Measurements from ENCODE around the gene SOS1.

Gene SOS1

GRCh38 chr2:39091543-39091942 is 29.3 kb downstream of the SOS1 start:
- CTCF ChIA-PET: no interaction called here
- TF ChIP-seq ZNF311 (tag by site-specific recombination; IDR thresholded peaks at IDR 0.05; ENCODE audit: borderline replicate concordance) (no peak), ZNF10 (tag by site-specific recombination; IDR thresholded peaks at IDR 0.05) (no peak), RBAK (tag by site-specific recombination; IDR thresholded peaks at IDR 0.05) (no peak), SETDB1 (IDR thresholded peaks at IDR 0.05; ENCODE audit: insufficient read length, low read length) (no peak), ZNF654 (tag by site-specific recombination; IDR thresholded peaks at IDR 0.05; ENCODE audit: low read depth) (no peak), ZNF248 (tag by site-specific recombination; IDR thresholded peaks at IDR 0.05) (no peak), ZNF133 (tag by site-specific recombination; IDR thresholded peaks at IDR 0.05) (no peak), BCL6B (tag by site-specific recombination; IDR thresholded peaks at IDR 0.05) (no peak), CTCF (tag by site-specific recombination; IDR thresholded peaks at IDR 0.05) (no peak)
- TF ChIP-seq, protein P1, sequence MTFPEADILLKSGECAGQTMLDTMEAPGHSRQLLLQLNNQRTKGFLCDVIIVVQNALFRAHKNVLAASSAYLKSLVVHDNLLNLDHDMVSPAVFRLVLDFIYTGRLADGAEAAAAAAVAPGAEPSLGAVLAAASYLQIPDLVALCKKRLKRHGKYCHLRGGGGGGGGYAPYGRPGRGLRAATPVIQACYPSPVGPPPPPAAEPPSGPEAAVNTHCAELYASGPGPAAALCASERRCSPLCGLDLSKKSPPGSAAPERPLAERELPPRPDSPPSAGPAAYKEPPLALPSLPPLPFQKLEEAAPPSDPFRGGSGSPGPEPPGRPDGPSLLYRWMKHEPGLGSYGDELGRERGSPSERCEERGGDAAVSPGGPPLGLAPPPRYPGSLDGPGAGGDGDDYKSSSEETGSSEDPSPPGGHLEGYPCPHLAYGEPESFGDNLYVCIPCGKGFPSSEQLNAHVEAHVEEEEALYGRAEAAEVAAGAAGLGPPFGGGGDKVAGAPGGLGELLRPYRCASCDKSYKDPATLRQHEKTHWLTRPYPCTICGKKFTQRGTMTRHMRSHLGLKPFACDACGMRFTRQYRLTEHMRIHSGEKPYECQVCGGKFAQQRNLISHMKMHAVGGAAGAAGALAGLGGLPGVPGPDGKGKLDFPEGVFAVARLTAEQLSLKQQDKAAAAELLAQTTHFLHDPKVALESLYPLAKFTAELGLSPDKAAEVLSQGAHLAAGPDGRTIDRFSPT (tag by site-specific recombination; IDR thresholded peaks at IDR 0.05): no peak
- TF ChIP-seq, protein P2, sequence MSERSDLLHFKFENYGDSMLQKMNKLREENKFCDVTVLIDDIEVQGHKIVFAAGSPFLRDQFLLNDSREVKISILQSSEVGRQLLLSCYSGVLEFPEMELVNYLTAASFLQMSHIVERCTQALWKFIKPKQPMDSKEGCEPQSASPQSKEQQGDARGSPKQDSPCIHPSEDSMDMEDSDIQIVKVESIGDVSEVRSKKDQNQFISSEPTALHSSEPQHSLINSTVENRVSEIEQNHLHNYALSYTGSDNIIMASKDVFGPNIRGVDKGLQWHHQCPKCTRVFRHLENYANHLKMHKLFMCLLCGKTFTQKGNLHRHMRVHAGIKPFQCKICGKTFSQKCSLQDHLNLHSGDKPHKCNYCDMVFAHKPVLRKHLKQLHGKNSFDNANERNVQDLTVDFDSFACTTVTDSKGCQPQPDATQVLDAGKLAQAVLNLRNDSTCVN (tag by site-specific recombination; optimal IDR thresholded peaks at IDR 0.05): no peak
- TF ChIP-seq, protein P3, sequence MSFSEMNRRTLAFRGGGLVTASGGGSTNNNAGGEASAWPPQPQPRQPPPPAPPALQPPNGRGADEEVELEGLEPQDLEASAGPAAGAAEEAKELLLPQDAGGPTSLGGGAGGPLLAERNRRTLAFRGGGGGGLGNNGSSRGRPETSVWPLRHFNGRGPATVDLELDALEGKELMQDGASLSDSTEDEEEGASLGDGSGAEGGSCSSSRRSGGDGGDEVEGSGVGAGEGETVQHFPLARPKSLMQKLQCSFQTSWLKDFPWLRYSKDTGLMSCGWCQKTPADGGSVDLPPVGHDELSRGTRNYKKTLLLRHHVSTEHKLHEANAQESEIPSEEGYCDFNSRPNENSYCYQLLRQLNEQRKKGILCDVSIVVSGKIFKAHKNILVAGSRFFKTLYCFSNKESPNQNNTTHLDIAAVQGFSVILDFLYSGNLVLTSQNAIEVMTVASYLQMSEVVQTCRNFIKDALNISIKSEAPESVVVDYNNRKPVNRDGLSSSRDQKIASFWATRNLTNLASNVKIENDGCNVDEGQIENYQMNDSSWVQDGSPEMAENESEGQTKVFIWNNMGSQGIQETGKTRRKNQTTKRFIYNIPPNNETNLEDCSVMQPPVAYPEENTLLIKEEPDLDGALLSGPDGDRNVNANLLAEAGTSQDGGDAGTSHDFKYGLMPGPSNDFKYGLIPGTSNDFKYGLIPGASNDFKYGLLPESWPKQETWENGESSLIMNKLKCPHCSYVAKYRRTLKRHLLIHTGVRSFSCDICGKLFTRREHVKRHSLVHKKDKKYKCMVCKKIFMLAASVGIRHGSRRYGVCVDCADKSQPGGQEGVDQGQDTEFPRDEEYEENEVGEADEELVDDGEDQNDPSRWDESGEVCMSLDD (tag by site-specific recombination; IDR thresholded peaks at IDR 0.05): no peak
- H3K27ac ChIP-seq (ENCODE audit: extremely low read depth, low read depth, low read length): no peak overlapping the region
- POLR2A ChIA-PET: no interaction called here
- peaks cover 8% of the 10 kb centered on the region; the same call in 1 of the 2 replicates for H3K4me1 ChIP-seq (ENCODE audit: control insufficient read depth, insufficient read depth, low read length)
- no peaks in the 10 kb centered on the region for H3K9me3 ChIP-seq (ENCODE audit: control insufficient read depth, insufficient read depth, low read depth, low read length)
- no peaks in the 10 kb centered on the region for H3K36me3 ChIP-seq (ENCODE audit: control insufficient read depth in 2 of 2, insufficient read depth in 1 of 2, low read length in 2 of 2)
- no peak overlapping the region for H3K4me3 ChIP-seq (ENCODE audit: low read depth, low read length)

GRCh38 chr2:39091063-39091462 is 29.8 kb downstream of the SOS1 start:
- Histone ChIP-seq H3K27ac (ENCODE audit: extremely low read depth, low read depth, low read length) (no peak overlapping the region), H3K9me3 (ENCODE audit: control insufficient read depth, insufficient read depth, low read depth, low read length) (no peaks in the 10 kb centered on the region), H3K4me3 (ENCODE audit: low read depth, low read length) (no peak overlapping the region), H3K36me3 (ENCODE audit: control insufficient read depth in 2 of 2, insufficient read depth in 1 of 2, low read length in 2 of 2) (no peaks in the 10 kb centered on the region), H3K4me1 (ENCODE audit: control insufficient read depth, insufficient read depth, low read length) (peaks cover 8% of the 10 kb centered on the region; the same call in 1 of the 2 replicates)
- POLR2A ChIA-PET: no interaction called here
- CTCF ChIA-PET: no interaction called here
- TF ChIP-seq ZNF335 (tag by site-specific recombination; conservative IDR thresholded peaks at IDR 0.05): no peak
- TF ChIP-seq, protein P2 (tag by site-specific recombination; optimal IDR thresholded peaks at IDR 0.05): no peak
- no peak for TF ChIP-seq ZNF785 (tag by site-specific recombination; IDR thresholded peaks at IDR 0.05)
- no peak for TF ChIP-seq ZNF23 (tag by site-specific recombination; IDR thresholded peaks at IDR 0.05; ENCODE audit: borderline replicate concordance)
- no peak for TF ChIP-seq SP3 (tag by site-specific recombination; IDR thresholded peaks at IDR 0.05)
- no peak for TF ChIP-seq ZNF214 (tag by site-specific recombination; IDR thresholded peaks at IDR 0.05; ENCODE audit: borderline replicate concordance)
- no peak for TF ChIP-seq SCRT1 (tag by site-specific recombination; IDR thresholded peaks at IDR 0.05; ENCODE audit: borderline replicate concordance)
- TF ChIP-seq, protein P4, sequence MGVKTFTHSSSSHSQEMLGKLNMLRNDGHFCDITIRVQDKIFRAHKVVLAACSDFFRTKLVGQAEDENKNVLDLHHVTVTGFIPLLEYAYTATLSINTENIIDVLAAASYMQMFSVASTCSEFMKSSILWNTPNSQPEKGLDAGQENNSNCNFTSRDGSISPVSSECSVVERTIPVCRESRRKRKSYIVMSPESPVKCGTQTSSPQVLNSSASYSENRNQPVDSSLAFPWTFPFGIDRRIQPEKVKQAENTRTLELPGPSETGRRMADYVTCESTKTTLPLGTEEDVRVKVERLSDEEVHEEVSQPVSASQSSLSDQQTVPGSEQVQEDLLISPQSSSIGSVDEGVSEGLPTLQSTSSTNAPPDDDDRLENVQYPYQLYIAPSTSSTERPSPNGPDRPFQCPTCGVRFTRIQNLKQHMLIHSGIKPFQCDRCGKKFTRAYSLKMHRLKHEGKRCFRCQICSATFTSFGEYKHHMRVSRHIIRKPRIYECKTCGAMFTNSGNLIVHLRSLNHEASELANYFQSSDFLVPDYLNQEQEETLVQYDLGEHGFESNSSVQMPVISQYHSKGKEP (tag by site-specific recombination; IDR thresholded peaks at IDR 0.05): no peak
- no peak for TF ChIP-seq ZNF2 (tag by site-specific recombination; IDR thresholded peaks at IDR 0.05)
- TF ChIP-seq, protein P5, sequence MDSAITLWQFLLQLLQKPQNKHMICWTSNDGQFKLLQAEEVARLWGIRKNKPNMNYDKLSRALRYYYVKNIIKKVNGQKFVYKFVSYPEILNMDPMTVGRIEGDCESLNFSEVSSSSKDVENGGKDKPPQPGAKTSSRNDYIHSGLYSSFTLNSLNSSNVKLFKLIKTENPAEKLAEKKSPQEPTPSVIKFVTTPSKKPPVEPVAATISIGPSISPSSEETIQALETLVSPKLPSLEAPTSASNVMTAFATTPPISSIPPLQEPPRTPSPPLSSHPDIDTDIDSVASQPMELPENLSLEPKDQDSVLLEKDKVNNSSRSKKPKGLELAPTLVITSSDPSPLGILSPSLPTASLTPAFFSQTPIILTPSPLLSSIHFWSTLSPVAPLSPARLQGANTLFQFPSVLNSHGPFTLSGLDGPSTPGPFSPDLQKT (IDR thresholded peaks at IDR 0.05; ENCODE audit: borderline replicate concordance, low read depth, low read length): no peak
